Stimulated activated CD4-positive, alpha-beta T cell treated with anti-CD3 and anti-CD28 coated beads, Interleukin-15, amount 100 ng/mL, for 24 hours (primary cell): ENCODE results near the gene SCN5A.
"Not testable (repeated sequence)": the region's sequence is repeated elsewhere in the genome, so short reads cannot be mapped to it uniquely, and the experiment has no call there.

Experiments used
- DNase-seq: peaks from one replicate; pipeline ENCODE4 v3.0.0-alpha.2; 2020

The SCN5A gene

GRCh38 chr3:38577371-38578080, 72.0 kb downstream of the SCN5A start:
- DNase-seq, result no peak

GRCh38 chr3:38576526-38577370, 72.7 kb downstream of the SCN5A start:
- no peak for DNase-seq

GRCh38 chr3:38576131-38576525, 73.4 kb downstream of the SCN5A start:
- DNase-seq, result no peak

DNA sequence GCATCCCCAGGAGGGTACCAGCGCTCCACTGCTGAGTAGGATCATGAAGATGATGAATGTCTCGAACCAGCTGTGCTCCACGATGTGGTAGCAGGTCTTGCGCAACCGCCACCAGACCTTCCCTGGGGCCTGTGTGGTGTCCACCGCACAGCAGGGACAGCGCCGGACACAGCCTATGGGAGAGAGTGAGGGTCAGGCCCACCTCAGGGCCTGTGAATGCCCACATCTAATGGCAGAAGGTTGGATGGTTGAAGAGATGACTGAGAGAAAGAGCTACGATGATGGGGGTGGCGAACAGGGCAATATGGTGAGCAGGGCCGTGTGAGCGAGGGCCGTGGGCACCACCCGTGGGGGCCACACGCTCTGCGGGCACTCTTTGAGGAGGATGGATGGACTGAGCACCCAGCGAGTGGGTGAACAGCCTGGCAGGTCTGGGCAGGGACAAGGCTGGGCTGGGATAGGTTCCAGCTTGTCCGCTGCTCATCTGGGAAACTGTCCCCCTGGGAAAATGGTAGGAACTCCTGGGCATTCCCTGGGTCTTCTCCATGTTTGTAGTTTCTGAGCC, 74.1 kb downstream of the SCN5A start:
- no peak for DNase-seq

- DNase-seq, result no peak
These were observed 74.8 kb downstream of the SCN5A start for GRCh38 chr3:38574411-38575278.

- DNase-seq, result no peak
These were observed 75.9 kb downstream of the SCN5A start for GRCh38 chr3:38573556-38573955.

DNA sequence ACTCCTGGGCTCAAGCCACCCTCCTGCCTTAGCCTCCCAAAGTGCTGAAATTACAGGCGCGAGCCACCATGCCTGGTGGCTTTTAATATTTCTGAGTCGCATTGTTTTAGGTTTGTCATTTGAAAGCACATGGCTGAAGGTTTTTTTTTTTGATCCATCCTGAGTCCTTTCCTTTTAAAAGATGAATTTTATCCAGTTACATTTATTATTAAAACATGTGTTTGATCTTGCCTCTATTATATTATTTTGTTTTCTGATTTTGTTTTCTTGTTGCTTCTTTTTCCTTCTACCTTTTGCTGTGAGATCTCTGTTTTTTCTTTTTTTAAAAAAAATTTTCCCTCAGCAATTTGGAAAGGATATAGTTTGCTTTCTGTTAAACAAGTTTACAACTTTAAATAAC, 76.4 kb downstream of the SCN5A start:
- DNase-seq, result no peak

DNA sequence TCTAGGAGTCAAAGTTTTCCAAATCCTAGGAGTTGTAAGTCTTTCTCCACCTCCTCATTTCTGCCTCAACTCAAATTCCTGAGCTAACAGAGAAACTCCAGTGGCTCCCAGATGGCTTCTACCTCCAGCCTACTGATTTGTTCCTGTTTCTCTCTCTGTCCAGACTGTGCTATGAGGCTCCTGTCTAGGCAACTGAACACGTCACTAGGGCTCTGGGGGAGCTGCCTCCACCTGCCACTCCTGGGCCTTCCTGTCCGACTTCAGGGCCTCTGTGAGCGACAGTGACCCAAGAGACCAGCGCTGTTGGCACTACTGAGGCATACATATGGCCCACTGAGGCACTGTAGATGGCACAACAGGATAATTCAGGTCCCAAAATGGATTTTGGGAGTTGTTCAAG, 82.0 kb downstream of the SCN5A start:
- DNase-seq, result no peak

- not testable (repeated sequence) for DNase-seq
These were observed 82.7 kb downstream of the SCN5A start for GRCh38 chr3:38566794-38567193.

- no peak for DNase-seq
These were observed 83.3 kb downstream of the SCN5A start for GRCh38 chr3:38566215-38566528.

- DNase-seq, result no peak
These were observed 83.9 kb downstream of the SCN5A start for GRCh38 chr3:38565339-38566214.

- DNase-seq, result no peak
These were observed 84.7 kb downstream of the SCN5A start for GRCh38 chr3:38564631-38565338.

- no peak for DNase-seq
These were observed 85.6 kb downstream of the SCN5A start for GRCh38 chr3:38563886-38564270.

DNA sequence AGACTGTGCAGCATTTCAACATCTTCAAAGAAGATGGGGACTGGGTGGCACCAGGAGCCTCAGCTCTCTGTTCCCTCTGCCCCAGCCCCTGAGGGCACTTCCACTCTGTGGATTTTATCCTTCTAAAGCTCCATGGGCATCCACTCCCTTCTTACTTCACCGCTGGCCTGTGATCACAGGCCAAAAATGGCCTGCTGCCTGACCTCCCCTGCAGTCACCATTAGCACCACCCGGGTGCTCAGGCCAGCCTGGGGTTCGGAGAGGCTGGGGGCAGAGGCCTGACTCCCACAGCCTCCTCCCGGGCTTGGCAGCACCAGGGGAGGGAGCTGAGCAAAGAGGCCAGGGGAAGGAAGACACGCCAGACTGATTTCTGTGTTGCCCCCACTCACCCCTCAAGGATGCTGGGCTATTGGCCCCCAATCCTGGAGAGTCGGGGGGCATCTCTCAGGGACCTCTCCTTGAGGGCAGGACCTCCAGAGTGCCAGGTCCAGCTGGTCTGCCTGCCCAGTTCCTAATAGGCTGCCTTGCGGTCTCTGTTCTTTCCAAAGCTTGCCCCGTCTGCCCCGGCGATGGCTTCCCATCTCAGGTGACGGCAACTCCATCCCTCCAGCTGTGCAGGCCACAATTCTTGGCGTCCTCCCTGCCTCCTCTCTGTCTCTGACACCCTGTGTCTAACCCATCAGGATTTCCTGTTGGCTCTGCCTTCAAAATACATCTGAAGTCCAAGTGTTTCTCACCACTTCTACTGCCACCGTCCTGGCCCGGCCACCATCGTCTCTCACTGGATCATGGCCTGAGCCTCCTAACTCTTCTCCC, 86.2 kb downstream of the SCN5A start:
- DNase-seq, result no peak

DNA sequence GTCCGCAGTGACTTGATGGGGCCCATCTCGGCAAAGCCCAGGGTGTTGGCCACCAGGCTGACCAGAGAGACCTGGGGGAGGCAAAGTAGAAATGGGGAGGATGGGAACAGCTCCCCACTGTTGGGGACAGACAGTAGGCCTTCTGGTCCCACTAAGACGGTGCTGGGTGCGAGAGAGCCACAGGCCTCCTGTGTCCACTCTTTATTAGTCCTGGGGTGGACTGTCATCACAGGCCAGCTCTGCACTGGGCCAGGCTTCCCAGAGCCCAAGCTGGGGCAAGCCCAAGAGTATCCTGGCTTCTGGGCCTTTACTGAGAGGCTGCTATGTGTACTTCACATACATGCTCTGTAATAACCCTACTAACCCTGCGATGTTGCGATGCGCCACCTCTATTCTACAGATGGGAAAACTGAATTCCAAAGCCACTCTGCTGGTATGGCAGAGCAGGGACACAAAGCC, 87.0 kb downstream of the SCN5A start:
- DNase-seq, result no peak

- no peak for DNase-seq
These were observed 87.6 kb downstream of the SCN5A start for GRCh38 chr3:38561746-38562466.

GRCh38 chr3:38560996-38561717, 88.3 kb downstream of the SCN5A start:
- no peak for DNase-seq

DNA sequence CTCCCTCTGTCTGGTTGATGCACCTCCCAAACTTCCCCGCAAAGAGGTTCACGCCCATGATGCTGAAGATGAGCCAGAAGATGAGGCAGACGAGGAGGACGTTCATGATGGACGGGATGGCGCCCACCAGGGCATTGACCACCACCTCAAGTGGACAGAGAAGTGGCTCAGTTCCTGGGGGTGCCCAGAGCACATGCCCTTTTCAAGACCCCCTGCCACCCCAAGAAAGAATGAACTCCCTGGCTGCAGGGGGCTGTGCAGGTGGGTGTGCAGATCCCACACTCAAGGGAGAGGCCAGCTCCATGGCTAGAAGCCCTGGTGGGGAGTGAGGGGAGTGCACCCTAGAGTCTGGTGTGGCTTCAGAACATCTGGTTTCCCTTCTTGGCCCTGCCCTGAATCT, 89.2 kb downstream of the SCN5A start:
- DNase-seq, result no peak

DNA sequence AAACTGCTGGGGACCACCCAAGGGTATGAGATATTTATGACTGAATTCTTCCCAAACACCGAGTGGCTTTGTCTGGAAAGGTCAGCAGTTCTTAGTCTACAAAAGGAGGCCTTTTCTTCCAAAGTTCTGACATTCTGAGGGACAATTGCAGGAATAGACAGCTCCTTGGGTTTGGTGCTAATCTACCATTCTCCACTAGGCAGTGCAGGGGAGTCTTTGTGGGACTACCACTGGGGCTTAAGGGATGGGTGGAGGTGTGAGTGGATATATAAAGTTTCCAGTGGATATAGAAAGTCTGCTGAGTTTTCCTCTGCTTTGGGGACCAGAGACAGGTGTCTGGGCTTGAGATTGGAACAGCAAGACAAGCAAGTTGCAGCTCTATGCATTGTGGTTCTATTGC, 90.6 kb downstream of the SCN5A start:
- no peak for DNase-seq
